Forelimb muscle (tissue), 1 donor: Measurements from ENCODE around the gene ADGRG3. TPM values are rescaled to one million over a fixed set of nuclear protein-coding genes. Genes with fewer than 3 reads are reported as not detected.
"Not testable (repeated sequence)": the region's sequence is repeated elsewhere in the genome, so short reads cannot be mapped to it uniquely, and the experiment has no call there.

Experiments
- DNase-seq: peaks from one replicate; pipeline ENCODE4 v3.0.0-alpha.2; 2013; ENCODE audit warnings: low read depth
- polyA plus RNA-seq: library from polyadenylated mRNA; unstranded; fragments of 120-200 nt; gene quantifications from one replicate; pipeline ENCODE4 v1.2.1, GENCODE V29; 2013; ENCODE audit not compliant: insufficient read length

The ADGRG3 gene
- polyA plus RNA-seq, 1 donor = 0.29 TPM

DNA sequence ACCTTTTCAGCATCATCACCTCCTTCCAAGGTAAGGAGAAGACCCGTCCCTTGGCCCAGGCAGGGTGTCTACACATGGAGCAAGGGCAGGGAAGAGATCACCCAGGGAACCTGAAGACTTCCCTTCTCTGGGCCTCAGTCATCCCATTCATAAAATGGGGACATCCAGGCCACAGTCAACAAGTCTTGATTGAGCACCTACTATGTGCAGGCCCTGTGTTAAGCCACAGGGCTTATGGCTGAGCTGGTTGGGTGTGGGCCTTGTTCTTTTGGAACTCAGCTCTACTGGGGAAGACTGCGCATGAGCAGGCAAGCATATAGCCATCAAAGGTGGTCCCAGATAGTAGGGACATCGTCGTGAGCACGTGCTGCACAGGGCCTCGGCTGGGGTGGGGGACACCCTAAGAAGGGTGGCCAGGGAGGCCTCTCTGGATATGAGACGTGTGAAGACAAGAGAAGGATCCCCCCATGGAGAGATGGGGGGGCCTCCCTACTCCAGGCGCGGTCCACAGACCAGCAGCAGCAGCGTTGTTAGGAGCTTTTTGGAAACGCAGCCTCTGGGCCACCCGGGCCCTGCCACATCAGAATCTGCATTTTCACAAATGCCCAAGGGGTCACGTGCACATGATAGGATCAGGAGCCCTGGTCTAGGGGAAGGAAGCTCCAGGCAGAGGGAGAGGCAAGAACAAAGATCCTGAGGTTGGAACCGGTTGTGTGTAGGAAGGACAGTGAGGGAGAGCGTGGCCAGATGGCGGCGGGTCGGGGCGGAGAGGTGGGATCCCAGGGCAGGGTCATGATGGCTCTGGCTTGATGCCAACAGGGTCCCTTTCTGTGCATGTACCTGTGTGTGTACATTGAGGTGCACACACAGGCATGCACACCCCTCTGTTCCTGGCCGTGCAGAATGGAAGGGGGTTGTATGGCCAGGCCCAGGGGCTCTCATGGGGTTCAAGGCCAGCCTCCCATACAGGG is 5.9 kb upstream of the ADGRG3 start:
- no peak for DNase-seq

DNA sequence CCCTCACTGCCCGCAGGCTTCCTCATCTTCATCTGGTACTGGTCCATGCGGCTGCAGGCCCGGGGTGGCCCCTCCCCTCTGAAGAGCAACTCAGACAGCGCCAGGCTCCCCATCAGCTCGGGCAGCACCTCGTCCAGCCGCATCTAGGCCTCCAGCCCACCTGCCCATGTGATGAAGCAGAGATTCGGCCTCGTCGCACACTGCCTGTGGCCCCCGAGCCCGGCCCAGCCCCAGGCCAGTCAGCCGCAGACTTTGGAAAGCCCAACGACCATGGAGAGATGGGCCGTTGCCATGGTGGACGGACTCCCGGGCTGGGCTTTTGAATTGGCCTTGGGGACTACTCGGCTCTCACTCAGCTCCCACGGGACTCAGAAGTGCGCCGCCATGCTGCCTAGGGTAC is 4.7 kb upstream of the ADGRG3 start:
- no peak for DNase-seq

GRCh38 chr16:57663917-57664661 is 4.0 kb upstream of the ADGRG3 start:
- DNase-seq = no peak

- DNase-seq = no peak
Observed at GRCh38 chr16:57664662-57665025, 3.5 kb upstream of the ADGRG3 start.

DNA sequence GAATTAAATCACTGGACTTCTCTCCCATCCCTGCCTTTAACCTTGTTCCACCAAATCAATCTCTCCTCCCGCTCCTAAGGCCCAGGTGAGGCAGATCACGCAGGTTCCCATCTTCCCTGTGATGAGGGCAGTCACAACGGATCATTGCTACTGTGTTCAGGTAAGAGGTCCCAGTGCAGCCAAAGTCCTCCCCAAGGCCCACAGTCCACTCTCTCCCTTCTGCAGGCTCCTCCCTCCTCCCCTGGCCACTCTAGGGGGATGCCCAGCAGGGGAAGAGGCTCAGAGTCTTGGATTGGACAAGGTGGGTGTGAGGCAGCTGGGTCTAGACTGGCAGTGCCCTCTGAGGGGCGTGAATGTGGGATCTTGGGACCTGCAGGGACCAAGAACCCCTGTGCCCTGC is 2.6 kb upstream of the ADGRG3 start:
- no peak for DNase-seq

- DNase-seq = no peak
Observed at GRCh38 chr16:57666353-57667047, 1.6 kb upstream of the ADGRG3 start.

- DNase-seq = no peak
Observed at GRCh38 chr16:57667048-57667525, 1.0 kb upstream of the ADGRG3 start.

- no peak for DNase-seq
Observed at GRCh38 chr16:57667526-57668262, 412 bp upstream of the ADGRG3 start.

- no peak for DNase-seq
Observed at GRCh38 chr16:57668630-57669475, 747 bp downstream of the ADGRG3 start.

GRCh38 chr16:57669476-57670162 is 1.5 kb downstream of the ADGRG3 start:
- no peak for DNase-seq

DNA sequence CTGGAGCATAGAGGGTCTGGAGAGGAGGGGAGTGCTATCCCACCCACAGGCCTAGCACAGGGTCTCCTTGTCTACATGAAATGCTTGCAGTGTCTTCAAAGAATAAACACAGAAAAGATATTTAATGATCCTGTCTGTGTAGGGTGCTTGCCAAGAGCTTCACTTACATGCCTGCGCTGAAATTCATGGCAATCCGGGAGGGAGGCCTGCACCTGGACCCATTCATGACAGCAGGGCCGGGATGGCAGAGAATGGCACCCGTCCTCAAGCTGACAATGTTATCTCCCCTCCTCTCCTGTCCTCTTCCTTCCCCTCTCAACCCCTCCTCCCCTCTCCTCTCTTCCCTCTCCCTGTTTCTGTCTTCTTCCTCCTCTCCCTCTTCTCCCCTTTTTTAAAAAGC is 2.1 kb downstream of the ADGRG3 start:
- no peak for DNase-seq

DNA sequence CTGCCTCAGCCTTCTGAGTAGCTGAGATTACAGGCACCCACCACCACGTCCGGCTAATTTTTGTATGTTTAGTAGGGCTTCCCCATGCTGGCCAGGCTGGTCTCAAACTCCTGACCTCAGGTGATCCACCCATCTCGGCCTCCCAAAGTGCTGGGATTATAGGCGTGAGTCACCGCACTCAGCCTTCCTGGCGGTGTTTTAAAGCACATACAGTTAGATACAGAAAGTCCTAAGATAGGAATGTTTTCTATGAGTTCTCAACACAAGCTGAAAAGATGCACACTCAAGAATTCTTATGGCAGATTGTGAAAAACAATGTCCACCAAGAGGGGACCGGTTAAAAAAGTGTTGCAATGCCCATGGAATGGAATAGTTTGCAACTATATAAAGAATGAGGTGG is 3.3 kb downstream of the ADGRG3 start:
- not testable (repeated sequence) for DNase-seq

GRCh38 chr16:57672416-57672815 is 4.3 kb downstream of the ADGRG3 start:
- no peak for DNase-seq

- DNase-seq = no peak
Observed at GRCh38 chr16:57672824-57673223, 4.7 kb downstream of the ADGRG3 start.

GRCh38 chr16:57675741-57676551 is 7.8 kb downstream of the ADGRG3 start:
- DNase-seq = peak; percentile 28

DNA sequence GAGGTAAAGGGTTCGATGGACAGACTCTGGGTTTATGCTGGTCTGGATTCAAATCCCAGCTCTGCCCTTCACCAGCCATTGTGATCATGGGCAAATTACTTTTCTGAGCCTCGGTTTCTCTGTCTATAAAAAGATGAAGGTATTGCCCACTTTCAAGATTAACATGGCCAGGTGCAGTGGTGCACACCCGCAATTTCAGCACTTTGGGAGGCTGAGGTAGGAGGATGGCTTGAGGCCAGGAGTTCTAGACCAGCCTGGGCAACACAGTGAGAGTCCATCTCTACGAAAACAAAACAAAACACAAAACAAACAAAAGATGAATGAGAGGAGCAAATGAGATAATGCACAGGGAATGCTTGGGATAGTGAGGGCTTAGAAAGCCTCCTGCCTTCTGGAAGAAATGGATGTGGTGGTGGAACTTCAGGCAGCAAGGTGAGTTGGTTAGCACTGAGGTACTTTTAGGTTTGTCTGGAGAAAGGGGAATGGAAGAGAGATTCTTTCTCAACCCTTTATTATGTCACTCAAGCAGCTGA is 8.5 kb downstream of the ADGRG3 start:
- no peak for DNase-seq

DNA sequence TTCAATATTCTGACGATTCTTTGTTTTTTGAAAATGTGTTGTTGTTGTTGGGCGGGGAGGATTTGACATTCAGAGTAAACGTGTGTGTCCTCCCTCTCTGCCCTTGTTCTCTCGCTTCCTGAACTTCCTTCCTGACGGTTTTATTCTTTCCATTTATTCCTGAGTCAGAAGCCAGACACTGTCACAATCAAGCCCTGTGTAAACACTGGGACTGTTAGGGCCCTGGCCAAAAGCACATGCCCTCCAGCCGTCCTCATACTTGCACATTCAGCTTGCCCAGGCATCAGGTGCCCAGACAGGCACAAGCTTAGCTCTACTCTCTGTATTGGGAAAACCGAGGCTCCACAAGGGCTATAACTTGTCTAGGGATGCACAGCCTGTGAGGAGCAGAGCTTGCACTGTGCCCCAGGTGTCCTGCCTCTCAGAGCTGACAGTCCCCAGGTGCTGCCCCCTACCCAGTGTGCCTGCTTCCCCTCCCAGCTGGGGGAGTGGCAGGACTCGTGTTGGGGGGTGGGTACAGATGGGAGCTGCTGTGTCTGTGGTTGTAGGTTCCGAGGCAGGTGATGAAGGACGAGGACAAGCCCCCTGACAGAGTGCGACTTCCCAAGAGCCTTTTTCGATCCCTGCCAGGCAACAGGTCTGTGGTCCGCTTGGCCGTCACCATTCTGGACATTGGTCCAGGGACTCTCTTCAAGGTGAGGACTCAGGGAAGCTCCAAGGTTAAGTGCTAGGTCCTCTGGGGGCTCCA is 9.7 kb downstream of the ADGRG3 start:
- no peak for DNase-seq

DNA sequence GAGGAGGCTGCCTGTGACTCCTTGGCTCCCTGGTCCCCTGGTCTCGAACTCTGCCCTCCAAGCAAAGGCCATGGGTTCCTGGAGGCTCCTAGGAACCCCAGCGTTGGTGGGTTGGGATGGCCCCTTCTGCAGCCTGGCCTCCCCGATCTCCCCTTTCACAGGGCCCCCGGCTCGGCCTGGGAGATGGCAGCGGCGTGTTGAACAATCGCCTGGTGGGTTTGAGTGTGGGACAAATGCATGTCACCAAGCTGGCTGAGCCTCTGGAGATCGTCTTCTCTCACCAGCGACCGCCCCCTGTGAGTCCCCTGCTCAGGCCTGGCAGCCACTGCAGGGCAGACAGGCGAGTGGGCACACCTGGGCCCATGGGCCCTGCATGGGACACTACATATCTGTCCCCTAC is 10.9 kb downstream of the ADGRG3 start:
- no peak for DNase-seq
